SIG-M5 treated with dmso at 0.1 percent for 504 hours (cell line): Measurements from ENCODE around the gene KSR2.

Experiments
- DNase-seq: peaks from one replicate; lab custom pipeline; 2025; ENCODE audit not compliant: unreplicated experiment; lab: John Stamatoyannopoulos, UW

Gene KSR2

DNA sequence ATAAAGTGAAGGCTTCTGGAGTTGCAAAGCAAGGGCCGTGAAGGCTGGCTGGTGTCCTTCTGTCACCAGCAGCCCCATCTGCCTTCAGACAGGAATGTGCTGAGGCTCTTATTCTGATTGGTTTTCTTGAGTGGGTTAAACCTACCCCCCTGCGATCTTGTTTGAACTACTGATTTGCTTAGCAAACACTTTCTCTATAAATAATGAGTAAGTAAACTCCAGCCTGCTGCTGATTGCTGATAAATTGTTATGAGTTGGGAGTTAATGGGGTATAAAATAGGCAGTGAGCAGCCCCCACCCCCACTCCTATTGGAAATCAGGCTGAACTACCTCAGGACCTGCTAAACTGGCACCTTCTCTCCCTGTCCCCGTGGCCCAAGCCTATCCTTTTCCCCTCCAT is 461.2 kb downstream of the KSR2 start:
- no peak for DNase-seq

DNA sequence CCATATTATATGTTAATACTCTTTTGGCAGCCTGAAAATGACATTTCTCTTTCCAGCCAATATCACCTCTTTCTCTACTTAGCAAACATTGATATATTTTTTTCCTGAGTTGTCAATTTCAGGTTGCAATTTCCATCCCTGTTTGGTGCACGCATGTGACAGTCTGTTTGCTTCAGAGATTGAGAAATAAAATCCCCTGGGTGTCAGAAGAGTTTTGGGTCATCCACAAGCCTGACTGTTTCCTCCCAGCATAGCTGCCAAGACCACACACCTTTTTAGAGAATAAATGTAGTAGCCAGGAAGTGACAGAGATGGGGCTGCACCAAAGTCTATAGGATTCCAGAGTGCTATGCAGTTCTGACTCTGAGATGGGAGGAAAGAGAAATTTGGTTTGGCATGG is 462.5 kb downstream of the KSR2 start:
- no peak for DNase-seq

DNA sequence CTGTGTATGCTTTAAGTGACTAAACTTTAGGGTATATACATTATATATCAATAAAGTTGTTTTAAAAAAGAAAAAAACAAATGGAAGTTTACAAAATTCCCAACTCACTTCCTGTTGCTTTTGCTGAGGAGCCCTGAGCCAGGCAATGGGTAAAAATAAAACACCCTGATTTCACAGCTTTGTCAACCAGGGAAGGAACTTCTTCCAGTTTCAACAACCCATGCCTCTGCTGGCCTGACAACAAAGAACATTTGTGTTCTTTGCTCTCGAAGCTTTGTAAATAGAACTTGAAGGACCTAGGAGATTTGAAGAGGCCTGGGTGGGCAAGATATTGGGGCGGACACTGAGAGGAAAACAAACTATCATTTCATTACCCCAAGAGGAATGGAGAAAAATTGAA is 466.2 kb downstream of the KSR2 start:
- no peak for DNase-seq

DNA sequence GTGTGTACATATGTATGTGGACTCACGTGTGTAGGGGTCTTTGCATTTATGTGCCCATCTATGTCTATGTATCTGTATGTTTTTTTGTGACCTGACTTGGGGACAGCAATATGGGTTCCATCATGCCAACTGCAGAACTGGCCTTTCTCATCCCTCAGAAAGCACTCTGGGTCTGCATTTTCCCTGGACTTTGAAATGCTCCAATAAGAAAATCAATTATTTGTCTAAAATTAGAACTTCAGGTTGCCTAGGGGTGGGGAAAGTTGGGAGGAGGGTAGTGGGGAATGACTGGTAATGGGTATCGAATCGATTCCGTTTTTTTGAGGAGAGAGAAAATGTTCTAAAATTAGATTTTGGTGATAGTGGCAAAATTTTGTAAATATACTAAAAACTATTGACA is 466.6 kb downstream of the KSR2 start:
- DNase-seq = no peak

DNA sequence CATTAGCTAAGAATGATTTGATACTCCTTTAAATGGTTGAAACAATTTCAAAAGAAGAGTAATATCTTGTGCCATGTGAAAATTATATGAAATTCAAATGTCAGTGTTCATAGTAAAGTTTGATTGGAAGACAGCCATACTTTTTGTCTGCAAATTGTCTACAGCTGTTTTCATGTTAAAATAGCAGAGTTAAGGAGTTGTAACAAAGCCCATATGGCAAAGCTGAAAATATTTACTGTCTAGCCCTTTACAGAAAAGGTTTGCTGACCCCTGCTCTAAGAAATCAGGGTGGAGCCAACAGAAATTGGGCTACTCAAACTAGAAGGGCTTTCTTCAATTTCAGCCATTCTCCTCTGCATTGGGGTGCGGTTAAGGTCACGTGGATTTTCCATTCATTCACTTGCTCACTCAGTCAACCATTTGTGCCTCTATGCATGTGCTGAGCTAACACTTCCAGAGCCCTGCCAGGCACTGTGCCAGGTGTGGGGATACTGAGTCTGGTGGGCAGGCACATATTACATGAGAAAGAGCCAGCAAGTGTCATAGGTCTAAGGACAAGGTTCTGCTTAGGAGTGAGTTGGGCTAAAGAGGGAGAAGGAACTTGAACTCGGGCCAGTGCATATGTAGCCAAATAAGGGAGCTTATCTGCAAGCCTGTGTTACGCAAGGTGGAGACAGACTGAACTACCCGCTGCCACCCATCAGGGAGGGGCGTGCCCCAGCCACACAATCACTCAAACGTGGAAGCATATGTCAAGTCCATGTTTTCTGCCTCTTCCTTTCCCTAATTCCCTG is 467.5 kb downstream of the KSR2 start:
- peak; percentile 87 for DNase-seq

DNA sequence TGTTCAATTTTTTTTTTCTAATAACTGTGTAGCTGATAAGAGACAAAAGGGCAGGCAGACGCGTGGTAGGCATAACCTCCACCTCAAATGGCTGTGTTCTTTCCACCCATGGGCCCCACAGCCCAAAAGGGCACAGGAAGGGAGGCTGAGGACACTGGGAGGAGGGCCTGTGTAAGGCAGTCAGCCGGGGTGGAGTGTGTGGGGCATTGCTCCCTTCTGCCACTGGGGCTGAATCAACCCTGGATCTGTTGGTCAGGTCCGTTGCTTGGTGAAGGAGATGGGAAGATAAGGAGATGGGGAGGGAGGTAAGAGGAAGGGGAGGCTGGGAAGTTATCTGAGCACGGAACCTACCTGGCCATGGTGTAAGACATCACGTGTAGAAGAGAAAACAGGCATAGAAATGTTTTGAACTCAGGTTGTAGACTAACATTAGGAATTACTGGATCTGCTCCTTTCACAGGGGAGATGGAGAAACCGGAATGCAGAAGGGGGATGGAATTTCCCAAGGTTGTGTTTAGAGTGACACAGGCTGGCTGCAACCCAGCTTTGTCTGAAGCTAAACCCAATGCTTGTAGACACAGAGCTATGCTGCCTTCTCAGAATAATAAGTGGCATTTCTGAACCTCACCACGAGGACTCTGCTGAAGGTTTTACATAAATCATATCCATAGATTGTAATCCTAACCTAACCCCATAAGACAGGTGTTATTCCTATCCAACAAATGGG is 468.9 kb downstream of the KSR2 start:
- no peak for DNase-seq

DNA sequence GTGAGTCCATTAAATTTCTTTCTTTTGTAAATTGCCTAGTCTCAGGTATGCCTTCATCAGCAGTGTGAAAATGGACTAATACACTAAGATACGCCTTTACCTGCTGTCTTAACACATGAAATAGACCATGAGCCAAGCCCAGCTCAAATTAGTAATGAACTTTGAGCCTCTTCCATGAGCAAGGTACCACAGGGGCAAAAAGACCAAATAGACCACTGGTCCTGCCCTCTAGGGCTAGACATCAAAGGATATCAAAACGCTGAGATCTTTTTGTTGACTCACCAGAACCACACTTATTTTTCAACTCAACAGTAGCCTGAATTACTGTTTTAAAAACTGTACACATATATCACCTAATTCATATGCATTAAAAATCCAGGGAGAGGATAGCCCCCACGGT is 469.9 kb downstream of the KSR2 start:
- DNase-seq = no peak

DNA sequence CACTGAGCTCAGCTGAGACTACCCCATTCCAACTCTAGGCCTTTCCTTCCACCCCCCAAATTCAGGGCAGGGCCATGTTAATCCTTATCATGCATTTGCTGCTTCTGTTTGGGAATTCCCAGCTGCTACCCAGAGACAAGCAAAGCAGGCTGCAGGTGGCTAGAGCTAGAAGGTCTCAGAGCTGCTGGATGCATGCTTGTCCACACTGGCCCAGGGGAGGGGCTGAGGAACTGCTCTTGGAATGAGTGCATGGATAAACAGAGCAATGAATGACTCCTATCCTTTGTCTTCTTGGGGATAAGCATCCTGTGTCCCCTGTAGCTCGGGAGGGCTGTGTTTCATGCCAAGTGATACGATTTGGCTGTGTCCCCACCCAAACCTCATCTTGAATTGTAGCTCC is 470.5 kb downstream of the KSR2 start:
- DNase-seq = no peak

DNA sequence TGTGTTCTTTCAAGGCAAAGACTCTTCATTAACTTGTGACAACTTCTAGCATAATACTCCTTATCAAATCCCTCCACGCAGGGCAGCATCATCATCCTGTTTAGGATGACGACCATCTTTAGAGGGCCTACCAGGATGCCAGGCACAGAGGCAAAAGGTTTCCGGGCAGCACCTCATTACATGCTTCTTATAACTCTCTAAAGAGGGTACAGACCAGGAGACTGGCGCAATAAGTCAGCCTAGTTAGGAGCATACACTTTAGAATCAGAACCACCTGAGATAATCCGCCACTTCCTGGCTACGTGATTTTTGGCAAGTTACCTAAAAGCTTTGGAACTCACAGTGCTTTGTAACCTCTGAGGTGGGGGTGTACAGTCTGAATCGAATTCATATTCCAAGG is 471.4 kb downstream of the KSR2 start:
- DNase-seq = no peak

DNA sequence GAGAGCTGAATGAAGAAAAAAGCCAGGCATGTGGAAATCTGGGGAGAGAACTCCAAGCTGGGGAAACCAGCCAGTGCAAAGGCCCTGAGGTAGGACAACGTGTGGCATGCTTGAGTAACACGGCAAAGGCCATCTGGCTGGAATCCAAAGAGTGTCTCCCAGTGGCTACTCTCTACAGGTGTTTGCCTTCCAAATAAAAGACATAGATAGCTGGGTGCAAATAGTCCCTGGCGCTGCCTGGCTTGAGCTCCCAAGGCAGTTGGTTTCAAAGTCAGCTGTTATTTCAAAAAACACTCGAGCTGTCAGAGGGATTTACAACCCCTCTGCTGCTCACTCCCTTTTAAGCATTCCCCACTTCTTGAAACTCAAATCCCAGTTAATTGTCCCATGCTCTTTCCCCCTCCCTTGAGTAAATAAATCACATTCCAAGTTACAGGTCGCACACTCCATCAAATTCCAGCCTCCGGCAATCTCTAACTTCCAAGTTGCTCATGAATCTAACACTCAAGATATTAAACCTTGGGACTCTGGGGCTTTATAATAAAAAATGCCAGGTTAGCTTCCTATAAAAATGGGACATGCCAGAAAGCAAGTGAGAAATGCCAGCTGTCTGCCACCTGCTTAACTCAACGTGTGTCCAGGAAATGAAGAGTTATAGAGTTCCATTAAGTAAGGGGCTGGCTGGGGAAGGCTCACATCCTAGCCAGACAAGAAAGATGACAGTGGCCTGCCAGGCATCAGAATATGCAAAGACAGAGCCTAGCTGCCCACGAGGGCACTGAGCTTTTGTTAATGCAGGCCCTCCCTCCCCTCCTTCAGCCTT is 473.7 kb downstream of the KSR2 start:
- DNase-seq = no peak

DNA sequence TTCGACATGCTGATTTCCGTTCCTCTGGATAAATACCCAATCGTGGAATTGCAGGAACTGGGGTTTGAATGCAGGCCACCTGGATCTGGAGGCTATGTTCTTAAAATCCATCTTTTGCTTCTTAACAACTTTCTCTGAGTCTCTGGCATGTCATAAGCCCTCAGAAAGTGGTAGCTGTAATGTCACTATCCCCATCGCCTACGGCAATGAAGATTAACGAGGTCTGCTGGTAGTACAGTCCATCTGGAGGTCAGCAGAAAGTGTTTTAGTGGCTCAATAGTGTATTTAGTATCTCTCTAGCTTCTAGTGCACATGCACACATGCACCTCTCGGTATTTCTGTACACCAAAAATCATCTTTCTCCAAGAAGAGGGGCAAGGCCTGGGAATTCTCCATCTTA is 477.1 kb downstream of the KSR2 start:
- DNase-seq = no peak

DNA sequence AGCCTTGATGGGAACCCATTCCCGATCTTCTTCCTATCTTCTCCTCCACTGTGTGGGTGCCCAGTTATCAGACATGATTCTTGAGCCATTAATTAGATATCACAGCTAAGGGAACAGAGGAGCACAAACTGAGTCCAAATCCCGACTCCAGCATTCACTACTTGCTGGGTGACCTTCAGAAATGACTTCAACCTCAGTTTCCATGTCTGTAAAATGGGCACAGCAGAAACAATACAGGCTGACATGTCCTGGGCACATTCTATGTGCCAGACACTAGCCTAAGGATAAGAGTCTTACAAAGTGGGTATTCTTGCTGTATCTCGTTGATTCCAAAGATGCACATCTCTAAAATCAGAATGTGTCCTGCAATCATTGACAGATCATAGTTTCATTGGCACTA is 478.7 kb downstream of the KSR2 start:
- DNase-seq = no peak

DNA sequence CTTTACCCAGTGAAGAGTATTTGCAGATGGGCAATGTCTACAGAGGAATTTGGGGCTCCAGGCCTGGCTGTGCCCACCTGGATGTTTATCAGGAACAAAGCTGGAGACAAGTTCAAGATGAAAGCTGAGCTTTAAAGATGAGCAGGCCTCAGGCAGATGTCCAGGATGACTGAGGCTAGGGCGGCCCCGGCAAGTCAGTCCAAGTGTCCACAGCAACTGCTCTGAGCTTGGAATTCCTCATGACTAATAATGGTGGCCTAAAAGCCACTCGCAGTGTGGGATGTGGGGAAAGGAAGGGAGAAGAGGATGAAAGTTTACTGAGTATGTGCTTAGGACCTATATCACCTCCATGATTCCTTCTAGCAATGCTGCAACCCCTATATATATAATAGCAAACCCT is 479.1 kb downstream of the KSR2 start:
- DNase-seq = no peak

DNA sequence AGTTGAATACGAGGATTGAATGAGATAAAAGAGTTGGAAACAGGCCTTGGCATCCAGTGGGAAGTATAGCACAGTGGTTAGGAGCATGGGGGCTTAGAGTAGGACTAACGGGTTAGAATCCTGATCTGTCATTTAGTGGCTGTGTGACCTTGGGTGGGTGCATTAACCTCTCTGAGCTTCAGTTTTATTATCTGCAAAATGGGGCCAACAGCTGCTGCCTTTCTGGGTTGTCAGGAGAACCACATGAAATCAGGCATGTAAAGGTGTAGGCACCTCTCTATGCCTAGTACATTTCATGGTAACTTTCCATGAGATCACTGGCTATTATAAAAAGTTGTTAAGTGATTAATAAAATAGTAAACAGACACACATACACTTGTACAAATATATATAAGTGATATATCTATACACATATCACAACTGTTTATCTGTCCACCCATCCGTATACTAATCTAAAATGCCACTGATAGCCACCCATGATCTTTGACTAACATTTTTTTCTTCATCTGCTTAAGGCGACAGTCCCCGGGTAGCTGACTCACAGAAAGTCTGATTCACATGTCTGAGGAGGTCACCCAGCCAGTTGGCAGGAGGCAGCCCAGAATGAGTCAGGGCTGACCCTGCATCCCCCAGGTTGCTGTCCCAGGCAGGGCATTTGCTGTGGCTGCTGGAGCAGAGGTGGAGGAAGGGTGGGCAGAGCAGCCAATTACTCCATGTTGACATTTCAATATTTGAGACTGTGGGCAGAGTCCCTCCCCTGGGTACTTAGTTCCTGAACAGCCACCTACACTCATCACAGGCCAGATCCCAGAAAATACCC is 481.7 kb downstream of the KSR2 start:
- DNase-seq = peak; percentile 20

DNA sequence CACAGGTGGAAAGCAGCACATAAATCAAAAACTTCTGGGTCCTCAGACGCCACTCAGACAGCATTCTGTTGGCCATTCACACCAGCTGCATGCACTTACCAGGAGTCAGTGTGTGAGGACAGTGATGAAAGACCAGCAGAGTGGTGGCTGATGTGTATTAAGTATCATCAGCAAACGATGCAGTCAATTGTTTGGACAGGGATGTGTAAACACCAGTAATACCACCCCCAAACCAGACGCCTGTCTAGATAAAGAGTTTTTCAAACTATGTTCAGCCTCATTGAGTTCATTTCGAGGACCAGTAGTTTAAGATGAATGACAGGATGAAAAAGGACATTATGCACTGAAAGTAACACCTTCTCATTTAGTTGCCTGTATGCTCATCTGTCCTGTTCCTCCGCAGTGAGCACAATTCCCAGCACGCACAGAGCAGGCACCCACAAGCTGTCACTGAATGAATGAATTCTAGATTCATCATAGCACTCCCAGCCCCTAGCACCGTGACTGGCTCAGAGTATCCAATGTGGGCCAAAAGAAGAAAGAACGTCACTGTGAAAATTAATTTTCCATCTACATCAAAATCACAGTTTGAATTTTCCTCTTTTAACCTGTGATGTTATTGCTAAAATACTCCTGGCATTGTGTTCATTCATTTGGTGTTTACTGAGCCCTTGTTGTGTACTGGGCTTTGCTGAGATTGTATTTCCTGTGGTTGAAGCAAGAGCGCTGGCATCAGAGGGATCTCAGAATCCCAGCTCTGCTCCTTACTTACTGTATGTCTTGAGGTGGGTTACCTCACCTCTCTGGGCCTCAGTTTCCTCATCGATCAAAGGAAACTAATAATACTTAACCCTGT is 482.6 kb downstream of the KSR2 start:
- DNase-seq = no peak

DNA sequence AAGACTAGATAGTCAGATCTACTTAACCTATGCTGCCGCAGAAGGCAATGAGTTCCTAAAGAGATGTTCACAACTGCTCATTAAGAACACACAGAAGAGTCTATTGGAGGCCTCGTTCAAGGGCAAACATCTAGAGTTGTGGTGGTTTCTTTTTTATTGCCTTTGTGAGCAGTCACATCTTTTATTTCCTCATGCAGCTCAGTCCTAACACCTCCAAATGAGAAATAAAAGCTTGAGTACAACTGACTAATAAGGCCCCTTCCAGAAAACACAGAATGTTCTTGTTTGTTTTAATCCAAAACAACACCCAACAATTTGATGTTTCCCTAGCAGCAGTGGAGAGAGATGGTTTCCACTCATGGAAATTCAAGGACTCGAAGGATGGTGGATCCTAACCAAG is 483.9 kb downstream of the KSR2 start:
- DNase-seq = no peak

DNA sequence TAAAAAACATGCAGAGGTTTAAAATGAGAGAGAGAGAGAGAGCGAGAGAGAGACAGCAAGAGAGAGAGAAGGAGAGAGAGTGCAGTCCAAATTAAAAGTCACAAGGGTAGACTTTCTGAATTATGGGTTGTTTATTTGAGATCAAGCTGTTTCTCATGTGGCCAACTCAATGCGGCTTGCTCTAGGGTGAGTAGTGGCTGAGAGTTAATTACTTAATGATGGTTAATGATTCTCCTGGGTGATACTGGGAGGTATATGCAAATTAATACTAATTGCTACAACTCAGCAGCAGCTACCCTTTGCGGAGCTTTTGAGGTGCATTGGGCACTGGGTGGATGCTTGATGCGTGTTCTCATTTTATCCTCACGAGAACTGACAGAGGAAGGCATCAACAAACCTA is 485.3 kb downstream of the KSR2 start:
- DNase-seq = no peak

DNA sequence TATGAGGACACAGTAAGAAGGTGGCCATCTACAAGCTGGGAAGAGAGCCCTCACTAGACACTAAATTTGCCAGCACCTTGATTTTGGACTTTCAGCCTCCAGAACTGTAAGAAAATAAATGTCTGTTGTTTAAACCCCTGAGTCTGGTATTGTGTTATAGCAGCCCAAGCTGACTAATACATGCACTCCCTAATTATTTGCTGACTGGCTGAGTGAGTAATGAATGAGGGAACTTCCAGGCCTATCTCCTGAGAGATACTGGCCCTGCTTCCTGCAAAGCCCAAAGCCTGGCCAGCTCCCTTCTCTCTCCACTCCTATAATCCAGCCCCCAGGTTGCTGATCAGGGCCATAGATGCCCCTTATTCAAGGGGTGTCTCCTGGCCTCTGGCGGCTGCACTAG is 487.3 kb downstream of the KSR2 start:
- no peak for DNase-seq

DNA sequence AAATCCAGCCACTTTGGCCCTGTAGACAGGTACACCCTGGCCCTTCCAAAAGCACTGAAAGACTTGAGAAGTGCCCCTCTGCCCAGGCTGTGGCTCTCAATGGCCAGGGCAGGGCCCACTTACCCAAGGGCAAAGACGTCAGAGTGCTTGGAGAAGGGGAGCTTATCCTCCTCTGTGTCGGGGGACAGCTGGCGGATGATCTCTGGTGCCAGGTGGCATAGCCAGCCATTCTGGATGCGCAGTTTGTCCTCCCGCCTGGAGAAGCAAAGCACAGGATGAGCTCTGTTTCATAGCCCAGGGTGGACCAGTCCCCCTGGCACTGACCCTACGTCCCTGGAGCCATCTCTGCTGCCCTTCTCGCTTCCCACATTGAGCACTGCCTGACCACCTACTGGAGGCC is 492.4 kb downstream of the KSR2 start:
- no peak for DNase-seq

DNA sequence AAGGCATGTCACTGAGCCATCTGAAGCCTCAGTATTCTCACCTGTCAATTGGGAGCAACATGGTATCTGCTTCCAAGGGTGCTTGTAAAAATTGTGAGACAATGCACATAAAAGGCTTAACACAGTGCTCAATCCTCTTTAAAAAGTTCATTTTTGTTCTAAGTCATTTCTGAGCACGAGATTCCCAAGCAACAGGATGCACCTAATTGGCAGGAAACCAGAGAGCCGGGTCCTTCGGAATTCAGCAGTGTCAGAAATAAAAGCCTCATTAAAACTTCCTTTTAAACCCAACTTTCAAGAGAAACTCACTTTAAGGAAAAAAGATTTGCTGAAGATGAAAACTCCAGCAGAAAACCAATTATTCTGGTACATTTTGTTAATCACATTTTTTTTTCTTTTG is 494.9 kb downstream of the KSR2 start:
- DNase-seq = no peak
